GM19438 (cell line): ENCODE data around the gene JPH3.
"Not testable (repeated sequence)": the region's sequence is repeated elsewhere in the genome, so short reads cannot be mapped to it uniquely, and the experiment has no call there.

Experiments used
- ATAC-seq: cut with Tn5 transposase; IDR thresholded peaks from one replicate; pipeline ENCODE4 v1.9.1; 2021; ENCODE audit warnings: low read depth; ENCODE audit not compliant: unreplicated experiment

Gene JPH3

DNA sequence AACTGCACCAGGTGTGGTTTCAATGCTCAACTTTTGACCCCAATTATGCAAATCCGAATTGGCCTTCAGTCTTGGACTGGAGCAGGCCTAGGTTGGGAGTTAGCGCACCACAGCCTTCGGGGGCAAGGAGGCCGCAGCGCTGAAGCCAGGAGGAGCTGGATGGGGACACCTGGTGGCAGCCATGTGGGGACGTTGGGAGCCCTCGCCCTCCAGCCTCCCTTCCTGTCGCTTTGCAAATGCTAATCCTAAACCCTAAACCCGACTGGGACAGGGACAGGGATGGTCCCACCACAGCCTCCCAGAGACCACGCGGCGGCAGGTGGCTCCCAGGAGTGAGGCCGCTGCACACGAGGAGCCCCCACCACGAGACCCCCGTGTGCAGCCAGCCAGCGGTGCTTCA is 104.8 kb downstream of the JPH3 start:
- no peak for ATAC-seq

DNA sequence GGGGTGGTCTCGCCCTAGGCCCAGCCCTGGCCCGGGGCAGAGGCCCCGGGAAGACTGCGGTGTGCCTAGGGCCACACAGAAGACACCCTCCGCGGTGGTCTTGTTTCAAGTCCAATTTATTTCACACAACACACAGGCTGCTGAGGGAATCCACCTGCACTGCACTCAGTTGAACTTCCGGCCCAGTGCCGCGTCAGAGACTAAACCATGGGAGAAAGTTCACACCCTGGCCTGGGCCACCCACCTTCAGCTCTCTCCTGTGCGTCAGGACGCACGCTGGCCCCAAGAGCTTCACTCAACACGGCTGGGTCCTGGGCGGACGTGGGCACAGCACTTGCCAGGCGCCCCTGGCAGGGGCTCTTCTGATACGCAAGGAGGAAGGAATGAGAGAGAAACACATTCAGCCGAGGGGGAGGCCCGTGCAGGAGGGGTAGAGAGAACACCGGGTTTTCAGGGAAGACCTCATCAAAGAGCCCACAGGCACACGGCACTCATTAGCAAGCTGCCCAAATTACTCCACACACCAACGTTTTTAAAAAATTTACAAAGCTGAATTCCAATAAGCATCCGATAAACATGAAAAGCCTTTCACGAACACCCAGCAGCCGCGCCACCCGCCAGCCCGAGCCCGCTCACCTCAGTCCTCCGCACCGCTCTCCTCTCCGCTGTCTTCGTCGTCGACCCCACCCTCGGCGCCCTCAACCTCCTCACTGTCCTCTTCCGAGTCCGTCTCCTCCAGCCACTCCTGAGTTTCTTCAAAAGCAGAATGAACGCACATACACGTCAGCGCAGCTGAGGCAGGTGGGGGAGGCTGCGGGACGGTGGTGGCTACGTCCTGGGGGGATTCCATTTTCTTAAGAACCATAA is 105.6 kb downstream of the JPH3 start:
- no peak for ATAC-seq

DNA sequence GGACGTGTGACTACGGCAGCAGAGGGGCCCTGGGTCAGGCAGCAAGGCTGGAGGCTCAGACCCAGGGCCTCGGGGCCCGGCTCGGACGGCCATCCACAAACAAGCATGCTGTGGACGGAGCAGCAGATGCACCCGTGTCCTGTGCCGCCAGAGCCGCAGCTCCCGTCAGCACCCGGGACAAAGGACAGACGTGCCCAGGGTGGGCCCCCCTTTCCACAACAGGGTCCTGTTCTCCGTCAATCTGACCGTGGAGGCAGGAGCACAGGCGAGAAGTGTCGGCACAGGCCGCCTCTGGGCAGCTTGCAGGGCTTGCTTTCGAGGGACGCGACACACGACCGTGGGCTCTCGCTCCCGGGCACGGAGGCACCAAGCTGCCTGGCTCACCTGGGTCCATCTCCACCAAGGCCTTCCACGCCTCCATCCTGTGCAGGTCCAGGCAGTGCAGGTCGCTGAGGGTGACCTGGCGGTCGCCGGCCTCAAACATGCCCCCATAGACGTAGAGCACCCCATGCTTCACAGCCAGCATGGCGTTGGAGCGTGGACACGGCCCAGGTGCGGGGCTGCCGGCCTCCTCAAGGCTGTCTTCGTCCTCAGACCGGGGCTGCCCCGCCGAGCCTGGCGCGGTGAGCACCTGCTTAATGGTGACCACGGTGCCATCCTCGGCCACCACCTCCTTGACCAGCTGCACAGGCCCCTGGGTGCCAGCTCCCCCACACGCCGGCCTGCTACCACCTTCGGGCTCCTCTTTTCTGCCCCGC is 106.8 kb downstream of the JPH3 start:
- no peak for ATAC-seq

DNA sequence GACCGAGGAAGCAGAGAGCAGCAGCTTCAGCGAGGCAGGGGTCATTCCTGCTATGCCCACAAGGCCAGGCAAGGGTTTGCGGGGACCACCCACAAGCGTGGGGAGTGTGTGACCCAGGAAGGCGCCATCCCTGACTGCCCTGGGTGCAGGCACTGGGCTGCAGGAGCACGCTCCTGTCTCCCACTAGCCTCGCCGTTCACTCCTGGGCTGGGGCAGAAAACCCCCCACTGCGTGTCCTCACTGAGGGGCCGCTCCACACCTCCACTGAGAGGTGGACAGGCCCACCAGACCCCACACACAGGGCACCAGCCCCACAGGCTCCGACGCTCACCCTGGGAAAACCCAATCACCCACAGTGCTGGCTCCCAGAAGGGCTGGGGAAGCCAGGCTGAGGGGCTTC is 107.4 kb downstream of the JPH3 start:
- no peak for ATAC-seq

DNA sequence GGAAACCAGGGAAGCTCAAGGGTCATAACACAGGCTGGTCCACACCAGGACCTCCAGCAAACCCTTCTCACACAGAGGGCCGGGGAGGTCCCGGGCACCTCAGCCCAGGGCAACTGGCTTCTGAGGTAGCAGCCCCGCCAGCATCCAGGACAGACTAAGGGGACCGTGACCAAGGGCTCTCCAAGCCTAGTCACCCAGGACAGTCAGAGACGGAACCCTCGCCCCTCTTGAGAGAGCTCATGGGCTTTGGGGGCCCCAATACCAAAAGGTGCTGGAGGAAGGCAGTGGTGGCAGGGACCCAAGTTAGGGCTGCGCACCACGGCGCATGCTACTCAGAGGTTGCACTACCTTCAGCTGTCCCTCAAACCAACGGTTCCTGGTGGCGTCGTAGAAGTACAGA is 108.6 kb downstream of the JPH3 start:
- no peak for ATAC-seq

DNA sequence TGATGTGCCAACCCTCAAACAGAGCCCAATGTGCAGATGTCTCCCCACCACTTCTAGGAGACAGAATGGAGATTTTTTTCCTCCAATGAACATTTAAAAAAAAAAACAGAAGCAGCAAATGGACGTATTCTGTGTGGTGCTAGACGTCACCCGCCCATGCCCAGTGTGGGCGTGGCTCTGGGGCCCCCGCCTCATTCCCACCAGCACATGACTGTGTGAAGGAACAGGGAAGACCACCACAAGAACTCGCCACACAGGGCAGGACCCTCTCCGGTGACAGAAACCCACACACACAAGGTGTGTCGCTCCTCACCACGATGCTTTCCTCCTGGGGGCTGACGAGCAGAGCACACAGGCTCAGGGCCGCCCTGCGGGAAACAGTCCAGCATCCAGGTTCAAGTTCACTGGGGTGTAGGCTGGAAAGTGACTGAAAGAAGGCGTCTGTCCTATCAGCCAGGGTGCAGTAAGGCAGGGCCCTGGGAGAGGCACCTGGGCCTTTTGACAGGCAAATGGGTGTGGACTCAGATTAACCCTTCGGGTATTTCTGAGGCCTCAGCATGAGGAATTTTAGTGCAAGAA is 110.0 kb downstream of the JPH3 start:
- ATAC-seq, result no peak

DNA sequence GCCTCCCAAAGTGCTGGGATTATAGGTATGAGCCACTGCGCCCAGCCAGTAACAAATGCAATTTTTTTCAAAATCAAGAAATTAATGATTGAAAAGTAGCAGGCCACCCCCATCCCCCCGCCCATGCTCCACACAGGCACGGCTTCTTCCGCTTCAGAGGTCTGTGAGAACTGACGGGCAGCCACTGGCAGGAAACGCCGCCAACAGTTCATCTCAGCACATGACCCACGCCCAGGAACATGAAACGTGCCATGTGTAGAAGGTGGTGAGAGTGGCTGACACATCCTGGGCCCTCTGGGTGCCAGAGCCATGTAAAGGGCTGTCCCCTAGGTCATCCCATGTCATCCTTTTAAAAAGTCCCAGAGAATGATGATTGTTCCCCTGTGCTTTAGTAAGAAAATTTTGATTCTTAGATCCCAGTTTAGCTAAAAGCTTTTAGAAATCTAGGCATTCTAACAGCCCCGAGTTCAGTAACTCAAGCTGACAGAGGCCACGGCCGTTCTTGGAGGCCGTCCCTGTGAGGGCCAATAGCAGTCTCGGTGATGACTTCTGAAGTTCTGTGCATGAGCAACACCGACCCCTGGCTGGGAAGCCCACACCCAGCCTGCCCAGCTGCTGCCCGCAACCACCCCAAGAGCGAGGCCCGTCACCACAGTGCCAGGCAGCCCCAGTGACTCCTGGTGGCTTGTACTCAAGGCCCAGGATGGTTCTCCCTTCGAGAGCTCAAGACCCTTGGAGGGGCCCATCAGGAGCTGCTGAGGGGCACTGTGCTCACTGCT is 111.3 kb downstream of the JPH3 start:
- no peak for ATAC-seq

DNA sequence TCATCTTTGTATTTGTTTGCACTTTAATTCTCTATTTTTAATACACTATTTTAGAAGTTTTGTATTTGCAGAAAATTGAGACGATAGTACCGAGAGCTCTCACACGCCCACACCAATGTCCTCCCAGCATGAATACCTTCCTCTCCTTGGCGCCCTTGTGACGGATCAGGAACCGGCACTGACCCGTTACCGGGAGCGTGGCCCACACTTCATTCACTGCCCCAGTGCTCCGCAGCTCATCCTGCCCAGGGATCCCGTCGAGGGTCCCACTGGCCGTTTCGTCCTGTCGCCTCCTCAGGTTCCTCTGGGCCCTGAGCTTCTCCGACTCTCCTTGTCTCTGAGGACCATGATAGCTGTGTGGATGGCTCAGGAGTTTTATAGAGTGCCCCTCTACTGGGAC is 112.9 kb downstream of the JPH3 start:
- ATAC-seq, result no peak

DNA sequence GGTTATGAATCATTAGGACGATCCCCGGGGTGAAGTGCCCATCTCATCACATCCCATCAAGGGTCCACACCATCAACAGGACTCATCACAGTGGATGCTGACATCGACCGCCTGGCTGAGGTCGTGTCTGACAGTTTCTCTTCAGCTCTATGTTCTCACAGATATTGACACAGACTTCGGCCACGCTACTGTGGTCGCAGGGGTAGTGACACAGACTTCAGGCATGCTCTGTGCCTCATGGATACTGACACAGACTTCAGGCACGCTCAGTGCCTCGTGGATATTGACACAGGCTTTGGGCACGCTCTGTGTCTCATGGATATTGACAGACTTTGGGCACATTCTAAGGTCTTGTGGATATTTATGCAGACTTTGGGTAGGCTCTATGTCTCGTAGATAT is 113.3 kb downstream of the JPH3 start:
- no peak for ATAC-seq

DNA sequence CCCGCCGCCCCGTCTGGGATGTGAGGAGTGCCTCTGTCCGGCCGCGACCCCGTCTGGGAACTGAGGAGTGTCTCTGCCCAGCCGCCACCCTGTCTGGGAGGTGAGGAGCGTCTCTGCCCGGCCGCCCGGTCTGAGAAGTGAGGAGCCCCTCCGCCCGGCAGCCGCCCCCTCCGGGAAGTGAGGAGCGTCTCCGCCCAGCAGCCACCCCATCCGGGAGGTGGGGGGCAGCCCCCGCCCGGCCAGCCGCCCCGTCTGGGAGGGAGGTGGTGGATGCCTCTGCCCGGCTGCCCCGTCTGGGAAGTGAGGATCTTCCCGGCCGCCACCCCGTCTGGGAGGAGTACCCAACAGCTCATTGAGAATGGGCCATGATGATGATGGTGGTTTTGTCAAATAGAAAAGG is 116.5 kb downstream of the JPH3 start:
- not testable (repeated sequence) for ATAC-seq

DNA sequence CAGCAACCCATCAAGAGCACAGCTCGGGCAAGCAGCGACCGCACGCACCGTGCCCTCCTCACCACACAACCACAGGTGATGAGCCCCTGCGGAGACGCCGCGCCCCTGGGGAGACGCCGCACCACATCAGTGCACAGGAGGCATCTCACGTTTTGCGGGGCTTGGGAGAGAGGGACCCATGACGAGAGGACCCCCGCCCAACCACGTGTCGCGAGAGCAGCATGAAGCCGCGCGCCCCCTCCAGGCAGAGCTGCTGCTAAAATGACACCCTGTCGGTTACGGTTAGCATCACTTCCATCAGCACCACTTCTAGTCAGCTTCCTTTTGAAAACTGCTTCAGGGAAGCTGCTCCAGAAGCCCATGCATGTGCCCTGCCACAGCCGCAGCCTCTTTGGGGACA is 118.1 kb downstream of the JPH3 start:
- ATAC-seq, result no peak

DNA sequence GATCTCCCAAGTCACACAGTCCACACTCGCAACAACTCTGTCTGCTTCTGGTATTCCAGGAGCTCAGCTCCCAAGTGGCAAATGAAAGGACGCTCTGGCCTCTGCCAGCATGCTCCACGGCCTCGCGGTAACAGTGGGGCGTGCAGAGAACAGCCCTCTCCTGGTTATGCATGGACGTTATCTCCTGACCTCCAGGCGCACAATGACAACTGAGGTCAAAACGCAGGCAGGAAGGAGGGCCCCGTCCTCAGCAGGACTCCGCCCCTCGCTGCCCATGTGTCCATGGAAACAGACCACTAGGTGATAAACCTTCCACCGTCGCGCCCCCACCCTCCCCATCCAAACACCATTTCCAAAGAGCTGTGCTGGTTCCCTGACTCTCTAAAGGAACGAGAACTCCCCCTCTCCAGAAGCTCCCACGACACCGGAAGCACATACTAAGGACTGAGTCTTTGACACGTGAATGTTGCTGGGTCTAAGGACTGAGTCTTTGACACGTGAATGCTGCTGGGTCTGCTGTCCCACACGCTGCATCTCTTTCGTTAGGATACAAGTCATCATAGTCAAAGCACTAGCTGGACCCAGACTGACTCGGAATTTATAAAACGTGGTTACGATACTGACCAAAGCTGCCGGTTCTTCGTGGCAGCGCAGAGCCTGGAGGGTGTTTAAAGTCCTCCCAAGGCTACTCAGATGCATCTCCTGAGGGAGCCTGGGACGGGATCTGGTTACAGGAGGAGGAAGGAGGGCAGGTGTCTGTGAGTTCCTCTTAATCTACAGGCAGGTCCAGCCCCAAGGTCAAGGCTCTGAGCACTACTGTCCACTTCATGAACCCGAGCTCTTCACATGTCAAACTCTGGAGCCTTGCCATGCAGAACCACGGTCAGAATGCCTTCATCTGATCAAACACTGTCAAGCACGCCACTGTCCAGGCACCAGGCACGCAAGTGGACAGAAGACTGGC is 119.6 kb downstream of the JPH3 start:
- ATAC-seq, result no peak

DNA sequence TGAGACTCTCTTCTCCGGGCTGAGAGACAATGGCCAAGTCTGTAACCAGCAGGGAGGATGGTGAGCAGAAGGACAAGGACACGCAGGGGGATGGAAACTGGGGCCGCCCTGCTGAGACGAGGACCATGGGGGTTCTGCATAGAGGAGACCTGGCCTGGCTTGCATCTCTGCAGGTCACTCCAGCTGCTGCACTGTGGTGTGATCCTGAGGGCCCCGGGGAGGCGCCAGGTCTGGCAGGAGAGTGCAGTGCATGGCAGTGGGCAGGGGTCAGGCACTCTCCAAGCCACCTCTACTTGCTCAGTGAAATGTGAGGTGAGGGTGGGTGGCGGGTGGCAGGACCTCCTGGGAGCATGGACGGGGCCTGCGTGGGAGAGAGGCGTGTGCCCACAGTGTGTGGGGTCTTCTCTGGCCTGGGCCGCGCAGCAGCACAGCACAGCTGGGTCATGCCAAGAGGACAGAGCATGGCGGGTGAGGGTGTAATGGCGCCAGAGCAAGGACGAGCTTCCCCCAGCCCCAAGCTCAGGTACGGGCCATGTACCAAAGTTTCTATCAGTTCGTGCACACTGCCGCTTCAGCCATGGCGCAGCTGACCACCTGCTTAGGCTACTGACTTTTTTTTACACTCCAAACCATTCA is 120.4 kb downstream of the JPH3 start:
- ATAC-seq, result no peak

DNA sequence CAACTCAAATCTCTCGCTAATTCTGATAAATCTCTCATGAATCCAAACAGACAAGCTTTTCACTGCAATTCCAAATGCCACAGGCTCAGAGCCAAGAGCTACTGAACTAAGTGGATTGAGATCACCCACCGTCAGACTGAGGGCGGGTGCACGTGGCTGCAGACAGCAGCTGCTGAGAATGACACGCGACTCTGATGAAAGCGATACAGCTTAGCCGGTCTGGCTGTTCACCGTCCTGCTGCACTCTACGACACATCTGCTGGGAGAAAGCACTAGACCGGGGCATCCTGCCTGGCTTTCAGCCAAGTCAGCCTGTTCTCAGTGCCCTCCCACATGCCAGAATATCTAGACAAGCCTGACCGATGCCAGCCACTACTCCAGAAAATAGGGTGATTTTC is 120.9 kb downstream of the JPH3 start:
- ATAC-seq, result peak; percentile 63

DNA sequence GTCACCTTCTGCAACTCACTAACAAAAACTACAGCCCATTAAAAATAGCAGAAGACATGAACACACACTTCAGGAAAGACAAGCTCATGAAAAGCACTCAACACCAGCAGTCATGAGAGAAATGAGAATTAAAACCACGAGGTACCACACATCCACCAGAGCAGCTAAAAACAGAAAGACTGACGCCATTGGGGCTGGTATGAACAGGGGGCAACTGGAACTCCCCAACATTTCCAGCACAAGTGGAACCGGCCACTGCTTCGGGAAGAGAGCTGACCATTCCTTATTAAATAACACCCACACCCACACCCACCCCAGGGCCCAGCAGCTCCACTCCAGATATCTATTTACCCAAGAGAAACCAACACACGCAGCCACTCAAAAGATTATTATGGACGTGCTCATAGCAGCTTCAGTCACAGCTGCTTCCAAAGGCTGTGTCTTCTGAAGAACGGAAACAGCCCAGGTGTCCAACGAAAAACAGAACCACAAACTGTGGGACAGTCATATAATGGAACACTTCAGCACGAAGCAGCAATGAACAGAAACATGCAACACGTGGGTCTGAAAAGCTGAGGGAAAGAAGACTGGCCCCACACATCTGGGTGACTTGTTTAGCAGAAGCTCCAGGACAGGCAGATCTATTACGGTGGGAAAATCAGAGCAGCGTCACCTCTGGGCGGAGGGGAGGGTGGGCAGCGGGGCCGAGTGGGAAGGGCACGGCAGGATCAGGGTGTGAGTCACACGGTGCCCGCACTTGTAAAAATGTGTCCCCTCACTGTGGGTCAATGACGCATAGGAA is 122.4 kb downstream of the JPH3 start:
- no peak for ATAC-seq

DNA sequence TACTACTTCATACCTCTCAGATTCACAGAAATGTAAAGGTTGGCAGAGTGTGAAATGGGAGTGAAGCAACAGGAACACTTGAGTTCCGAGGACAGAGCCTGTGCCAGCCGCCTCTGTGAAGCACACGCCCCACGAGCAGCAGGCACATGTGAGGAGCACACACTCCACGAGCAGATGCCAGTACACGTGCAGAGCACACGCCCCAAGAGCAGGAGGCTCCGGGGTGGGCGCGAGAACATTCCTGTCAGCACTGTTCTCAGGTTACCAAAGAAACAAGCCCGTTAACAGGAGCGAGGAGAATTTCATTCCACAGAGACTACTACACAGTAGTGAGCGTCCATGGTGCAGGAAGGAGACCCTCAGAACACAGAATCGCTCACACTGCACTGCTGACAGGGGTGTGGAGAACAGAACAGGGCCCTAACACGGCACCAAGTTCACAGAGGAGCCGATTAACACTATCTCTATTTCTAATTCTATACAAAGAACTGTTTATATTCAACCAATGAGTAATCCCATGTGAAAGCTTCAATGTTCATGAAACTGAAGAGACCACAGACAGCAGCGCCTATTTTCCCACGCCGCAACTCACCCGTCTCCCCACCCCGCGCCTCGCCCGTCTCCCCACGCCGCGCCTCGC is 123.4 kb downstream of the JPH3 start:
- ATAC-seq, result no peak

DNA sequence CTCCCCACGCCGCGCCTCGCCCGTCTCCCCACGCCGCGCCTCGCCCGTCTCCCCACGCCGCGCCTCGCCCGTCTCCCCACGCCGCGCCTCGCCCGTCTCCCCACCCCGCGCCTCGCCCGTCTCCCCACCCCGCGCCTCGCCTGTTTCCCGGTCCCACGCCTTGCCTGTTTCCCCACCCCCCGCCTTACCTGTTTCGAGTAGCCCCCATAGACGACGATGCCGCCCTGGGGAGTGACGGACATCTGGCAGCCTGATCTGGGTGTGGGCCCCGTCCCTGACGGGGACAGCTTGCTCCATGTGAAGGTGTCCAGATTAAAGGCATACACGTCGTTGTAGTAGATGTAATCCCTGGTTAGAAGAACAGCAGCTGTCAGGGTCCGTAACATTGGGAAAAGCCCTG is 124.3 kb downstream of the JPH3 start:
- not testable (repeated sequence) for ATAC-seq

DNA sequence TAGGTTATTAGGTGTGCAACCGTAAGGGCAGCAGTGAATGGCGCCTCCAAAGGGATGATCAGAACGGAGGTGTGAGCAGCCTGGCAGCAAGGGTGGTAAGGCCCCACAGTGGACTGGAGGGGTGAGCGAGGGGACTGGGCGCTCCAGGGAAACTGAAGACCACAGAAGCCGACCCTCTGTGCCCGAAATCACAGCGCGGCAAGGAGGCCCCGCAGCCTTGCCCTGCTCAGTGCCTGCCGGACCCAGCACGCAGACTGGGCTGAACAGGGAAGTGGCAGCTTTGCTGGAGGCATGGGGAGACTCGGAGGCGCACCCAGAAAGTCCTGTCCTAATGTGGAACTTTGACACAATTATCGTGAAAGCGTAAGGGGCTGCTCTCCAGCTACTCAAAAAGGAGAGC is 125.0 kb downstream of the JPH3 start:
- no peak for ATAC-seq
